ENCODE data around the gene HS3ST6. TPM values are rescaled to one million over a fixed set of nuclear protein-coding genes. Genes with fewer than 3 reads are reported as not detected.

HS3ST6 gene
- total and polyA plus RNA-seq, 2 of the 13 experiments (the other 11 are each of a cell fraction or from before 2014, with no cell fraction given), result not detected

GRCh38 chr16:1890024-1890707 is 28.0 kb downstream of the HS3ST6 start:
- H2AFZ ChIP-seq (ENCODE audit: low read length), result no peak overlapping the region
- no peaks in the 10 kb centered on the region for H3K79me2 ChIP-seq (ENCODE audit: insufficient read depth, low read length)
- no peaks in the 10 kb centered on the region for H3K4me1 ChIP-seq (ENCODE audit: insufficient read depth, low read length)
- DNase-seq (ENCODE audit: low spot score), result no peak
- intact Hi-C loops (cut with micrococcal nuclease; ENCODE audit: unreplicated experiment), result no loop called here
- H3K27ac ChIP-seq (ENCODE audit: extremely low read length, insufficient read depth, low read length), result no peak overlapping the region
- no TSS peak for BruUV-seq (replicated peaks)
- ChIA-PET CTCF (ENCODE audit: low intra/inter-chr PET ratio, low total read pairs) (no interaction called here), POLR2A (no interaction called here)
- no peak for ATAC-seq
- H3K9me3 ChIP-seq (ENCODE audit: low read length), result no peaks in the 10 kb centered on the region
- 21% methylated on average over 16 of the region's 16 CpGs for WGBS (ENCODE audit: low lambda C conversion rate)
- in situ Hi-C loops (cut with HindIII; ENCODE audit: extremely low pct_ligation_motif_present, low pct_unique_long_range_greater_than_20kb), result no loop called here
- H3K36me3 ChIP-seq (replicated peaks in 1 of 2; ENCODE audit: control insufficient read depth in 1 of 2, insufficient read depth in 2 of 2, low read length in 2 of 2), result no peaks in the 10 kb centered on the region
- no peak for TF ChIP-seq RAD51 (IDR thresholded peaks at IDR 0.05; ENCODE audit: borderline replicate concordance)
- no peak for TF ChIP-seq ZNF747 (CRISPR knock-in tag; IDR thresholded peaks at IDR 0.05; ENCODE audit: borderline replicate concordance)
- TF ChIP-seq XBP1 (CRISPR knock-in tag; IDR thresholded peaks at IDR 0.05), result no peak
- no peak for TF ChIP-seq ATF7-NPFF (CRISPR knock-in tag; IDR thresholded peaks at IDR 0.05; ENCODE audit: low read depth)
- no peak for TF ChIP-seq ZNF75D (CRISPR knock-in tag; IDR thresholded peaks at IDR 0.05; ENCODE audit: borderline replicate concordance)
- no peak for TF ChIP-seq HNRNPUL1 (IDR thresholded peaks at IDR 0.05; ENCODE audit: low read depth, low read length)
- no peak for TF ChIP-seq SP4 (CRISPR knock-in tag; IDR thresholded peaks at IDR 0.05)
- no peak for TF ChIP-seq ZNF143 (CRISPR knock-in tag; IDR thresholded peaks at IDR 0.05)
- TF ChIP-seq CHD4 (IDR thresholded peaks at IDR 0.05; ENCODE audit: borderline replicate concordance, low read length), result no peak
- no peak for TF ChIP-seq ZNF776 (CRISPR knock-in tag; IDR thresholded peaks at IDR 0.05)
- TF ChIP-seq USF2 (IDR thresholded peaks at IDR 0.05; ENCODE audit: low read depth, low read length), result no peak
- no peak for TF ChIP-seq USF2 (CRISPR knock-in tag; IDR thresholded peaks at IDR 0.05; ENCODE audit: borderline replicate concordance)
- TF ChIP-seq NR0B2 (CRISPR knock-in tag; IDR thresholded peaks at IDR 0.05), result no peak
- no peak for TF ChIP-seq ZMAT5 (CRISPR knock-in tag; IDR thresholded peaks at IDR 0.05; ENCODE audit: borderline replicate concordance, low read depth)
- no peak for TF ChIP-seq FOXK2 (IDR thresholded peaks at IDR 0.05)
- no peaks in the 10 kb centered on the region for H4K20me1 ChIP-seq (ENCODE audit: insufficient read depth, low read length)
- peaks cover 0 to 31% of the 10 kb centered on the region in 2 experiments; a peak in 3 of 5 replicates for H3K27me3 ChIP-seq (ENCODE audit: control insufficient read depth in 1 of 2, insufficient read depth in 2 of 2, low read length in 2 of 2)
- H3K4me2 ChIP-seq (ENCODE audit: low read depth, low read length), result no peak overlapping the region
- no peak overlapping the region for H3K9ac ChIP-seq (ENCODE audit: insufficient read depth, low read depth, low read length)
- no peak overlapping the region for H3K4me3 ChIP-seq (replicated peaks in 1 of 3; ENCODE audit: insufficient read depth in 1 of 3, low read depth in 2 of 3, low read length in 3 of 3)
- no peak for FAIRE-seq
